ENCODE measurements around the gene DENND5A.
"Not testable (repeated sequence)": the region's sequence is repeated elsewhere in the genome, so short reads cannot be mapped to it uniquely, and the experiment has no call there.

DENND5A gene

GRCh38 chr11:9274499-9275258, 9.5 kb upstream of the DENND5A start:
- peaks cover 5 to 9% of the 10 kb centered on the region in 2 donors for H3K4me1 Mint-ChIP-seq
- H3K36me3 Mint-ChIP-seq: peaks cover 0 to 3% of the 10 kb centered on the region in 2 donors
- DNase-seq (no peak), ATAC-seq (replicated peaks) (no peak)
- H3K27me3 Mint-ChIP-seq: no peaks in the 10 kb centered on the region
- H3K9me3 Mint-ChIP-seq: no peaks in the 10 kb centered on the region
- no peak overlapping the region for H3K4me3 Mint-ChIP-seq
- H3K27ac Mint-ChIP-seq: no peak overlapping the region

- Mint-ChIP-seq H3K4me1 (peaks cover 5 to 9% of the 10 kb centered on the region in 2 donors), H3K27me3 (no peaks in the 10 kb centered on the region), H3K36me3 (peaks cover 0 to 3% of the 10 kb centered on the region in 2 donors), H3K4me3 (no peak overlapping the region), H3K9me3 (no peaks in the 10 kb centered on the region), H3K27ac (peak overlapping the region; percentile 20)
- ATAC-seq (replicated peaks) (peak; percentile 72 to 87), DNase-seq (no peak)
Measured at GRCh38 chr11:9273376-9274336, 8.5 kb upstream of the DENND5A start.

GRCh38 chr11:9269492-9270013, 4.4 kb upstream of the DENND5A start:
- no peak for ATAC-seq (replicated peaks)
- Mint-ChIP-seq H3K36me3 (no peaks in the 10 kb centered on the region), H3K27me3 (no peaks in the 10 kb centered on the region), H3K9me3 (no peaks in the 10 kb centered on the region), H3K4me1 (peaks cover 9 to 17% of the 10 kb centered on the region in 2 donors), H3K27ac (no peak overlapping the region), H3K4me3 (no peak overlapping the region)
- DNase-seq: no peak

GRCh38 chr11:9267680-9268079, 2.5 kb upstream of the DENND5A start:
- Mint-ChIP-seq H3K27me3 (no peaks in the 10 kb centered on the region), H3K9me3 (no peaks in the 10 kb centered on the region), H3K27ac (no peak overlapping the region), H3K4me3 (no peak overlapping the region), H3K36me3 (peaks cover 0 to 3% of the 10 kb centered on the region in 2 donors), H3K4me1 (peaks cover 5 to 20% of the 10 kb centered on the region in 2 donors)
- no peak for DNase-seq
- no peak for ATAC-seq (replicated peaks)

- peaks cover 0 to 3% of the 10 kb centered on the region in 2 donors for H3K36me3 Mint-ChIP-seq
- H3K27ac Mint-ChIP-seq: no peak overlapping the region
- H3K9me3 Mint-ChIP-seq: no peaks in the 10 kb centered on the region
- no peaks in the 10 kb centered on the region for H3K27me3 Mint-ChIP-seq
- no peak overlapping the region for H3K4me3 Mint-ChIP-seq
- H3K4me1 Mint-ChIP-seq: peaks cover 10 to 27% of the 10 kb centered on the region in 2 donors
- ATAC-seq (replicated peaks) (no peak), DNase-seq (no peak)
Measured at GRCh38 chr11:9266926-9267325, 1.8 kb upstream of the DENND5A start.

GRCh38 chr11:9266132-9266736, 1.1 kb upstream of the DENND5A start:
- no peak for ATAC-seq (replicated peaks)
- H3K9me3 Mint-ChIP-seq: no peaks in the 10 kb centered on the region

GRCh38 chr11:9264316-9265210, 587 bp downstream of the DENND5A start:
- H3K4me1 Mint-ChIP-seq: peaks cover 24 to 47% of the 10 kb centered on the region in 2 donors
- peak overlapping the region; percentile 98 for H3K27ac Mint-ChIP-seq
- H3K36me3 Mint-ChIP-seq: peaks cover 0 to 3% of the 10 kb centered on the region in 2 donors
- H3K9me3 Mint-ChIP-seq: no peaks in the 10 kb centered on the region
- ATAC-seq (replicated peaks) (peak; percentile 60 to 66), DNase-seq (peak; percentile 35)
- no peaks in the 10 kb centered on the region for H3K27me3 Mint-ChIP-seq
- H3K4me3 Mint-ChIP-seq: peak overlapping the region; percentile 88 to 89

More at GRCh38 chr11:9266132-9266736, 1.1 kb upstream of the DENND5A start:
- peaks cover 14 to 34% of the 10 kb centered on the region in 2 donors for H3K4me1 Mint-ChIP-seq
- H3K4me3 Mint-ChIP-seq: peak overlapping the region; percentile 77 to 89
- H3K36me3 Mint-ChIP-seq: peaks cover 0 to 3% of the 10 kb centered on the region in 2 donors
- no peaks in the 10 kb centered on the region for H3K27me3 Mint-ChIP-seq
- H3K27ac Mint-ChIP-seq: peak overlapping the region; percentile 77
- no peak for DNase-seq

- peaks cover 0 to 3% of the 10 kb centered on the region in 2 donors for H3K36me3 Mint-ChIP-seq
- peak overlapping the region; percentile 98 for H3K27ac Mint-ChIP-seq
- peak overlapping the region; percentile 88 to 89 for H3K4me3 Mint-ChIP-seq
- ATAC-seq (replicated peaks): peak; percentile 76
- no peaks in the 10 kb centered on the region for H3K27me3 Mint-ChIP-seq
- H3K4me1 Mint-ChIP-seq: peaks cover 24 to 47% of the 10 kb centered on the region in 2 donors
- peak; percentile 39 for DNase-seq
- no peaks in the 10 kb centered on the region for H3K9me3 Mint-ChIP-seq
Measured at GRCh38 chr11:9263840-9264315, 1.3 kb downstream of the DENND5A start.

- H3K27ac Mint-ChIP-seq; ATAC-seq (replicated peaks); H3K4me3 Mint-ChIP-seq; H3K27me3 Mint-ChIP-seq; DNase-seq; H3K9me3 Mint-ChIP-seq; H3K36me3 Mint-ChIP-seq: not testable (repeated sequence)
- peaks cover 24 to 44% of the 10 kb centered on the region in 2 donors for H3K4me1 Mint-ChIP-seq
Measured at GRCh38 chr11:9260838-9261146, 4.4 kb downstream of the DENND5A start.

- Mint-ChIP-seq H3K9me3 (peaks cover 0 to 1% of the 10 kb centered on the region in 2 donors), H3K27me3 (no peaks in the 10 kb centered on the region), H3K4me3 (no peak overlapping the region), H3K36me3 (peaks cover 4 to 8% of the 10 kb centered on the region in 2 donors), H3K4me1 (peaks cover 23 to 39% of the 10 kb centered on the region in 2 donors), H3K27ac (no peak overlapping the region)
- ATAC-seq (replicated peaks): no peak
- DNase-seq: no peak
Measured at GRCh38 chr11:9259981-9260837, 4.9 kb downstream of the DENND5A start.

- not testable (repeated sequence) for H3K27me3 Mint-ChIP-seq; DNase-seq; H3K27ac Mint-ChIP-seq; ATAC-seq (replicated peaks); H3K9me3 Mint-ChIP-seq; H3K4me3 Mint-ChIP-seq
- Mint-ChIP-seq H3K36me3 (peaks cover 7 to 11% of the 10 kb centered on the region in 2 donors), H3K4me1 (peaks cover 23 to 33% of the 10 kb centered on the region in 2 donors)
Measured at GRCh38 chr11:9258279-9258678, 6.9 kb downstream of the DENND5A start.

- no peaks in the 10 kb centered on the region for H3K27me3 Mint-ChIP-seq
- peaks cover 7 to 8% of the 10 kb centered on the region in 2 donors for H3K36me3 Mint-ChIP-seq
- H3K4me3 Mint-ChIP-seq: no peak overlapping the region
- H3K9me3 Mint-ChIP-seq: peaks cover 0 to 1% of the 10 kb centered on the region in 2 donors
- ATAC-seq (replicated peaks) (no peak), DNase-seq (no peak)
- peaks cover 15 to 27% of the 10 kb centered on the region in 2 donors for H3K4me1 Mint-ChIP-seq
- no peak overlapping the region for H3K27ac Mint-ChIP-seq
Measured at GRCh38 chr11:9254416-9254815, 10.7 kb downstream of the DENND5A start.
